ENCODE data around the gene SLITRK2.

DNA sequence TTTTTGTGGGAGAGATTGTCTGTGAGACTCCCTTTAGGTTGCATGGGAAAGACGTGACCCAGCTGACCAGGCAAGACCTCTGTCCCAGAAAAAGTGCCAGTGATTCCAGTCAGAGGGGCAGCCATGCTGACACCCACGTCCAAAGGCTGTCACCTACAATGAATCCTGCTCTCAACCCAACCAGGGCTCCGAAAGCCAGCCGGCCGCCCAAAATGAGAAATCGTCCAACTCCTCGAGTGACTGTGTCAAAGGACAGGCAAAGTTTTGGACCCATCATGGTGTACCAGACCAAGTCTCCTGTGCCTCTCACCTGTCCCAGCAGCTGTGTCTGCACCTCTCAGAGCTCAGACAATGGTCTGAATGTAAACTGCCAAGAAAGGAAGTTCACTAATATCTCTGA lies 5.5 kb downstream of the SLITRK2 start:
- no peak for TF ChIP-seq POLR2A (IDR thresholded peaks at IDR 0.05; ENCODE audit: low read depth, low read length)
- TF ChIP-seq POLR2AphosphoS5 (IDR thresholded peaks at IDR 0.05; ENCODE audit: low read depth, low read length): no peak
- no peak for TF ChIP-seq TAF1 (IDR thresholded peaks at IDR 0.05; ENCODE audit: borderline replicate concordance, low read depth, low read length)

Measured in GM12892 (cell line).